ENCODE results near the gene MDH2. TPM values are rescaled to one million over a fixed set of nuclear protein-coding genes. Genes with fewer than 3 reads are reported as not detected.
"Not testable (repeated sequence)": the region's sequence is repeated elsewhere in the genome, so short reads cannot be mapped to it uniquely, and the experiment has no call there.

The MDH2 gene
- total RNA-seq (2014; rRNA removed; shearing (Covaris generic)) = 92.9 and 121 TPM in 2 replicates

DNA sequence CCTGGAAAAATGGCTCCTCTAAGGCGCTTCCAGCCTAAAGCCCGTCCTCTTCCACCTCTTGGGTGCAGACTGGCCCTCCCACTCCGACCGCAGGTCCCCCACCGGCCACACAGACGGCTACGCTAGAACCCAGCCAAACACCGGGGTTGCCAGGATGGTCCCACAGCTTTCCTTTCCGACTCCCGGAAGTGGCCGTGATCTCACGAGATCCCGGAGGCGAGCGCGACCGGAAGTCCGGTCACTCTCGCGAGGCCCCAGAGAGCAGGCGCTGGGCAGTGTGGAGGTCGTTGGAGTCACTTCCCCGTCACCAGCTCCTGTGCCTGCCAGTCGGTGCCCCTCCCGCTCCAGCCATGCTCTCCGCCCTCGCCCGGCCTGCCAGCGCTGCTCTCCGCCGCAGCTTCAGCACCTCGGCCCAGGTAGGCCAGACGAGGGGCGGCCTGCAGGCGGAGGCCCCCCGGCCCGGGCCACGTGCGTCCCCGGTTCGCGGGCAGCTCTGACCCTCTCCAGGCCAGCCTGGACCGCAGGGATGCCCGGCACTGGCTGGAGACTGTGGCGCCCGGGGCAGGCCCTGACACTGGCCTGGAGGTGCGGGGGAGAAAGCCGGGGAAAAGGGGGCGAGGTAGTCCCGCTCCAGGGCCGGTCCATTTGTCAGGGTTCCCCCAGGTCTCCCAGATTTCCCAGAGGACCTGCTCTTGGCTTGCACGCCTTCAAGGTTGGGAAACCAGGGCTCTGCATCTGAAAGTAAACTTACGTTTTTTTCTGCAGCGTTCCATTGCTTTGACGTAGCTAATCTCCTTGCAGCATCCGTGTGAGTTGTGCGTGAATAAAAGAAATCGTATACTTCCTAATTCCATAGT lies at the start of gene MDH2, which contains the start of gene STYXL1:
Gene MDH2 (plus strand): TSS at position 296 of the 857 bp plus-strand sequence. CDS start 55 bp downstream, at position 351.
Gene STYXL1 (minus strand): TSS at position 190 of the 857 bp plus-strand sequence. CDS start 17,477 bp downstream, outside the sequence.
- peak; percentile 97 for DNase-seq (ENCODE audit: low spot score)

GRCh38 chr7:76000566-76000965 lies 47.3 kb upstream of the MDH2 start:
- DNase-seq (ENCODE audit: low spot score) = no peak

DNA sequence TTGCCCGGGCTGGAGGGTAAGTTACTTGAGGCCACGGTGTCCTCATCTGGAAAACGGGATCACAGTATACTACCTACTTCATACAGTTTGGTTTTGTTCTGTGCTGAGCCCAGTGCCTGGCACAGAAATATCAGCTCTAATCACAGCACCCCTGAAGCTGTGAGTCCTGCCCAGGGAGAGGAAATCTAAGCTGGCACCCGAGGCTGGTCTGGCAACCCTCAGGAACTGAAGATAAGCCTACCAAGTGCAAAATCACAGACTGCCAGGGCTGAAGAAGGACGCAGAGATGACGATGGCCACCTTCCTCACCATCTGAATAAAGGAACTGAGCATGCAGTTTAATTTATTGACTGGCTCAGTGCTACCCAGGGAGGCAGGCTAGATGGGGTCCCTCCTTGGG lies 45.8 kb upstream of the MDH2 start:
- no peak for DNase-seq (ENCODE audit: low spot score)

DNA sequence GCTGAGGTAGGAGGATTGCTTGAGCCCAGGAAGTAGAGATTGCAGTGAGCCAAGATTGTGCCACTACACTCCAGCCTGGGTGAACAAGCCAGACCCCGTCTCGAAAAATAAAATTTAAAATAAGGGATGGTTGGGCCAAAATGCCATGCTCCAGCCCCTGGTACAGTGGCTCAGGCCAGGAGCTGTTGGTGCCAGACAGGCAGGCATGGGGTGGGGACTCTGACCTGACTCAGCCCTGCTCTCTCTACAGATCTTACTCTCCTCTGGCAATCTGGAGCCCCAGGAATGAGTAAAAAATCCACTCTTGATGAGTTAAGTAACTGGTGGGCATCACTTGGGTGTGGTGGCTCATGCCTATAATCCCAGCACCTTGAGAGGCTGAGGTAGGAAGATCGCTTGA lies 45.1 kb upstream of the MDH2 start:
- DNase-seq (ENCODE audit: low spot score) = no peak

DNA sequence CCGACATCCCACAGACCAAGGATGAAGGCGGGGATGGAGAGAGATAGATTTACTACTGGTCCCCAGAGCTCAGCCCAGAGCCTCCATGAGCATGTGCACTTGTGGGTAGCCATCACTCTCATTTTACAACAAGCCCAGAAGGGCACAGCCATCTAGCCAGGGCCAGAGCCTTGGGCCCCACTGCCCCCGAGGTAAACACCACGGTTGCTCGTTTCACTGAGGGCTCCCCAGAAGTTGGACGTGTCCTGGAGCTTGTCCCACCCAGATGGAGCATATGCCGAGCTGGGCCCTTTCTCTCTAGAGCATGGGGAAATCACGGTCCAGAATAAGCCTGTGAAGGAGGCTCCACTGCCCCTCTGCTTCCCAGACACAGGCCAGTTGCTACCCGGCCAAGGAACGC lies 44.6 kb upstream of the MDH2 start:
- DNase-seq (ENCODE audit: low spot score) = no peak

DNA sequence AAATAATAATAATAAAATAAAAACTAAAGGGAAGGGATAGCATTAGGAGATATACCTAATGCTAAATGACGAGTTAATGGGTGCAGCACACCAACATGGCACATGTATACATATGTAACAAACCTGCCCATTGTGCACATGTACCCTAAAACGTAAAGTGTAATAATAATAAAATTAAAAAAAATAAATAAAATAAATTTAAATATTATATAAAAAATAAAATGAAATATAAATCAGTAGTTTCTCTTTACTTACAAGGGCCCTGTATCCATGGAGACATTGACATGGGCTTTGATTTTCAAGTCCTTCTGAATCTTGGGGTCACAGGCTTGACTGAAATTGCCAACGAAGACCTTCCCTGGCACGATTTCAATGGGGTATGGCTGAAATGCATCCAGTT lies 42.9 kb upstream of the MDH2 start:
- not testable (repeated sequence) for DNase-seq (ENCODE audit: low spot score)

GRCh38 chr7:76008156-76008687 lies 39.7 kb upstream of the MDH2 start:
- DNase-seq (ENCODE audit: low spot score) = no peak

GRCh38 chr7:76009672-76010600 lies 38.0 kb upstream of the MDH2 start:
- DNase-seq (ENCODE audit: low spot score) = no peak

DNA sequence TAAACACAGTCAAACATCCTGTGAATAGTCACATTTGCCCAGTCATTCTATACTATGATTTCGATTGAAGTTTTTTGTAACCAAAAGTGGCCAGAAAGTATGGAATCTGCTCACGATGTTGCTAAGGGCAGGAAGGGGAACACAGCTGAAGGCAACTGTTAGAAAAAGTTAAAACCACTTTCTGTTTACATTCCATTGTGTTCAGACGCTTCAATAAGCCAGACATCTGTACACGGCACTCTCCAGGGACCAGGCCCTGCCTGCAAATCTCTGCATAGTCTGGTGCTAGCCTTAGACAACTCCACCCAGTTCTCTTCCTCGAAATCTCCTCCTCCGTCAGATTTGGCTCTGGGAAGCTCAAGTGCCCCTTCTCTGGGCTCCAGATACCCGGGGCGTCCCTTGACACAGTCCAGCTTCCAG lies 36.5 kb upstream of the MDH2 start:
- DNase-seq (ENCODE audit: low spot score) = no peak

GRCh38 chr7:76016191-76016947 lies 31.5 kb upstream of the MDH2 start:
- peak; percentile 51 for DNase-seq (ENCODE audit: low spot score)

- not testable (repeated sequence) for DNase-seq (ENCODE audit: low spot score)
These were observed 29.4 kb upstream of the MDH2 start for GRCh38 chr7:76018520-76018919.

DNA sequence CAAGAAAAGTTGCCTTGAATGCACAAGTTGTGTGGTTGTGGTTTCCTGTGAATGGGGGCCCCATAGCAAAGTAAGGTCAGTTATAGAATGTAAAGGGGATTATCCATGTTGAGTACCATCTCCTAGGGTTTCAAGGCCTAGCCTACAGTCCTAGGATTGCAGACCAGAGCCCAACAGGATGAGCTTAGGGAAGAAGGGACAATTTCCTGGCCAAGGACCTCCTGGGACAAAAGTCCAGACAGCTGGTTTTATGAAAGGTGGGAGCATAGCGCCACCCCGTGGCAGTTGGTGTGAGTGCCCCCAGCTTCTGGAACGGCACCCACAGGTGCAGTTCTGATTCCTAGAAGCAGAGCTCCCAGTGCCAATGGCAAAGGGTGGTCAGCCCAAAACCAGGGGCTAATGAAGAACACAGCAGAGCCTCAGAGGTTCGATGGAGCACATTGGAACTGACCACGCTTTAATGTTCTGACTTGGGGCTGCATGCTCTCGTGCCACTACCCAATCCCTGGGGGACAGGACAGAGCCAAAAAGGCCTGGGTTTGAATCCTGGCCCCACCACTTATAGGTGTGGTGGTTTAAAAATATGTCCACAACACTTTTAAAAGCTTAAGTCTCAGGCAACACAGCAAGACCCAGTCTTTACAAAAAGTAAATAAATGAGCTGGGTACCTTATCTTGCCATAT lies 27.7 kb upstream of the MDH2 start:
- peak; percentile 71 for DNase-seq (ENCODE audit: low spot score)

DNA sequence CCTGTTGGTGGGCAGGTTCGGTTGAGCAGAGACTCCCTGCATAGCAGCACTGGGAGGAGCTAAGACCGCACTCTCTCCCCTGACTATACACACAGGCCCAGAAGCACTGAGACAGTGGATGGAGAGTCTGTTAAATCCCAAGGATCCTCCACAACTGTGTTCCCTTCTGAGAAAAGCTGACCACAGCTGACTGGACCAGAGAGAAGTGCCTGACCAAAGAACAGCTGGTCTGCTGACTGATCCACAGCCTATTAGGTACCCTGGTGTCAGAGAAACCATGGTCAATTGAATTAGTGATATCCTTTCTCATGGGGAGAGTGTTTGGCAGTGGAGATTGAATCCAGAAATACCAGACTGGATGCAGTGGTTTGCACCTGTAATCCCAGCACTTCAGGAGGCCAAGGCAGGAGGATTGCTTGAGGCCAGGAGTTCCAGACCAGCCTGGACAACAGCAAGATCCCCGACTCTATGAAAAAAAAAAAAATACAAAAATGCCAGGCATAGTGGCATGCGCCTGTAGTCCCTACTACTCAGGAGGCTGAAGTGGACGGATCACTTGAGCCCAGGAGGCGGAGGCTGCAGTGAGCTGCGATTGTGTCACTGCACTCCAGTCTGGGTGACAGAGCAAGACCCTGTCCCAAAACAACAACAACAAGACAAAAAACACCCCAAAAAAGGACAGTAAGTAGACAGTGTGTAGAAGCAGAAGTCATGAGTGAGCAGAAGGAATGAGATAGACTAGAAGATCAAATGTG lies 25.7 kb upstream of the MDH2 start:
- no peak for DNase-seq (ENCODE audit: low spot score)

DNA sequence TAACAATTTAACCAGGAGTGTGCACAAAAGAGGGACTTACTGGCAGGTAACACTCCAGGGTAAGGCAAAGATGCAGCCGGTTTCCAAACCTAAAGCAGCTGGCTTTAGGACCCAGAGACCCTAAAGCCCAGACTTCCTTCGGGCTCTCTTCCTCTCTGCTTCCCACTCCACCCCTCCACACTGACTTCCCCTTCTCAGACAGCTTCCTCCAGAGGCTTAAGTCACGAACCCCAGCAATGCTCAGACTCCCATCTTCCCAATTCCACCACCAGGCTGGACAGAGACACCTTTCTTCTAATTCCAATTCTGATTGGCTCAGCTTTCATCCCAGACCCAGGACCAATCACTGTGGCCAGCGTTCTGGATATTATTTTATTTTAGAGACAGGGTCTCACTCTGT lies 24.9 kb upstream of the MDH2 start:
- DNase-seq (ENCODE audit: low spot score) = peak; percentile 24

DNA sequence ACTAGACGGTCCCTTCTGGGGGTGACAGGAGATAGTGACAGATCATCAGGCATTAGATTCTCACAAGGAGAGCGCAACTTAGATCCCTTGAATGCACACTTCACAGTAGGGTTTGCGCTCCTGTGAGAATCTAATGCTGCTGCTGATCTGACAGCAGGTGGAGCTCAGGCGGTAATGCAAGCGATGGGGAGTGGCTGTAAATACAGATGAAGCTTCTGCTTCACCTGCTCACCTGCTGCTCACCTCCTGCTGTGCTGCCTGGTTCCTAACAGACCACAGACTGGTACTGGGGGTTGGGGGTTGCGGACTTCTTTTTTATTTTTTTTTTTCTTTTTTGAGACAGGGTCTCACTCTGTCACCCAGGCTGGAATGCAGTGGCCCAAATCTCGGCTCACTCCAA lies 18.2 kb upstream of the MDH2 start:
- DNase-seq (ENCODE audit: low spot score) = not testable (repeated sequence)

DNA sequence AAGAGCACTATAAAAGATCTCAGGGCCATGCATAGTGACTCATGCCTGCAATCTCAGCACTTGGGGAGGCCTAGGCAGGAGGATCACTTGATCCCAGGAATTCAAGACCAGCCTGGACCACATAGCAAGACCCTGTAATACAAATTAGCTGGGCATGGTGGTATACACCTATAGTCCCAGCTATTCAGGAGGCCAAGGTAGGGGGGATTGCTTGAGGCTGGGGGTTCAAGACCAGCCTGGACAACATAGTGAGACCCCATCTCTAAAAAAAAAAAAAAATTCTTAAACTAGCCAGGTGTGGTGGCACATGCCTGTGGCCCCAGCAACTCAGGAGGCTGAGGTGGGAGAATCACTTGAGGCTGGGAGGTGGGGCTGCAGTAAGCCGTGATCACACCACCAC lies 15.9 kb upstream of the MDH2 start:
- DNase-seq (ENCODE audit: low spot score) = no peak

GRCh38 chr7:76037310-76037709 lies 10.6 kb upstream of the MDH2 start:
- DNase-seq (ENCODE audit: low spot score) = peak; percentile 89

GRCh38 chr7:76040126-76040525 lies 7.8 kb upstream of the MDH2 start:
- no peak for DNase-seq (ENCODE audit: low spot score)

- DNase-seq (ENCODE audit: low spot score) = no peak
These were observed 3.5 kb upstream of the MDH2 start for GRCh38 chr7:76044375-76044865.

DNA sequence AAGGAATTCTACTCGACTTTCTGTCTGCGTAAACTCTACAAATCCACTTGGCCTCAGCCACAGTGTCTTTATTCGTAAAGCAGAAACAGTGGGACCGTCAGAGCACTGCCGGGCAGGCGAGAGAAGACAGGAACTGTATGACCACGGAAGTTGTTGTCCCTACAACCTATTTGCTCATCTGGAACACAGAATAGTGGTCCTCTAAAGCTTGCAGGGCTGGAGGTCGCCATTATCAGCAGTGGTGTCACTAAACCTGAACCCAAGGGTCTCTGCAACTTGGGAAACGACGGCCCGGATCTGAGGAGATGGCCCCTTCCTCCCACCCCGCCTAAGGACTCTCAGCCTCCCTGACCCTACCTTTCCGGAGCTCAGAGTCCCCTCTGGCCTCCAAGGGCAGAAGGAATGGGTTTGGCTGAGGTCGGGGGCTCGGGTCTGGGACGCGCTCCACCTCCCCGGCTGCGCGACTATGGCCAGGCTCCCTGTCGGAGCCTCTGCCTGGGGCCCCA lies 548 bp upstream of the MDH2 start:
- peak; percentile 22 for DNase-seq (ENCODE audit: low spot score)

All from A172 (cell line).